Tibial artery (tissue), 4 donors: Measurements from ENCODE around the gene DDX60.
A peak's percentile ranks its signal among the peaks of the same experiment; 100 is the strongest.

Experiments
- DNase-seq, 2 donors: peaks; one replicate each; pipeline ENCODE4 v3.0.0-alpha.2; 2019
- H3K27ac ChIP-seq, 2 donors: fragments of 200-600 bp; sonication (generic) in 1 of 2; 1 replicate in 1 of 2; 2 replicates in 1 of 2; pipeline ENCODE4 v1.5.1; 2018 to 2019; ENCODE audit warnings: mild to moderate bottlenecking in 1 of 2
- H3K27me3 ChIP-seq, 2 donors: fragments of 200-600 bp; sonication (generic) in 1 of 2; one replicate each; pipeline versions ENCODE4 v1.5.1 to v1.6.0; 2016 to 2019
- H3K36me3 ChIP-seq, 3 donors: fragments of 200-600 bp; sonication (generic) in 2 of 3; one replicate each; pipeline ENCODE4 v1.5.1; 2016 to 2019; ENCODE audit warnings: mild to moderate bottlenecking in 2 of 3
- H3K4me1 ChIP-seq, 4 donors: fragments of 200-600 bp; sonication (generic) in 2 of 4; 1 replicate in 3 of 4; 2 replicates in 1 of 4; pipeline ENCODE4 v1.5.1; 2016 to 2019
- H3K4me3 ChIP-seq, 2 donors: fragments of 200-600 bp; sonication (generic) in 1 of 2; 1 replicate in 1 of 2; 2 replicates in 1 of 2; pipeline ENCODE4 v1.5.1; 2018 to 2019; ENCODE audit warnings: mild to moderate bottlenecking in 2 of 2
- H3K9me3 ChIP-seq, 3 donors: fragments of 200-600 bp; sonication (generic) in 1 of 3; one replicate each; pipeline ENCODE4 v1.5.1; 2016 to 2019
- CTCF ChIP-seq, 2 experiments: fragments of 200-600 bp in 1 of 2; fragments of 450-650 bp in 1 of 2; IDR thresholded peaks; one replicate each; pipeline ENCODE4 v1.5.1; 2017 to 2019; ENCODE audit warnings: antibody characterized with exemption in 2 of 2, mild to moderate bottlenecking in 1 of 2, moderate library complexity in 1 of 2
- intact Hi-C: fragments of 100-400 bp; cut with DNase I; formaldehyde crosslinking; loops from one replicate; pipeline ENCODE4 v1.15.0; 2023; ENCODE audit warnings: low total_unique reads

Gene DDX60

DNA sequence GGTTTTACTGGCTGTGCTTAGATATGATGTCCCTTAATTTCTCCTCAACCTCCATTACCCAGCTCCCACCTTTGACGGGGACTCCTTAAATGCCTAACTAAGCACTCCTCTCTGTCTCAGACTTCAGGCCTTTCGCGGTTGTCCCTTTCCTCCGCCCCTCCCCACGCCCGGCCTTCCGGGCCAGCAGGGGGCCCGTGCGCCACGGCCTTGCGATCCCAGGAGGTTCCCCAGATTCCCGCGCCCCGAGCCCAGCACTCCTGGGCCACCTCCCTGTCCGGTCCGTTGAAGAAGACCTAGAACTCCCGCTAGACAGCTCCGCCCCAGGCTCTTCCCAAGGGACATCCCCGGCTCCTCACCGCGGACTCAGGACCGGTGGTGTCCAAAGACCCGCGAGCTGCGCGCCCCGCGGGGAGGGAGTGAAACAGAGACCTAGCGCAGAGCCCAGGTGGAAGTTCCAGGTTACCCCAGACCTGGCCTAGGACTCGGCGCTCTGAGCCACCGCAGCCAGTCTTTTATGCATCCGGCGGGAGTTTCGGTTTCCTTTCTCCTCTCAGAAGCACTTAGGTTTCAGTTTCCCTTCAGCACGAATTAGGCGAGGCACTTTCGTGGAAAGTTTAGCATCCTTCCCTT lies at the start of gene DDX60:
Gene DDX60, minus strand, starts transcription at position 487 of the 630 bp plus-strand sequence. CDS start 7,493 bp downstream, outside the sequence.
- intact Hi-C loops: loop anchor here (10.0 kb wide), 1 partner anchor 166 kb away; the partner anchor contains the start of gene DDX60L

GRCh38 chr4:168367065-168367464 lies 48.5 kb upstream of the DDX60 start:
- no peak for DNase-seq
- TF ChIP-seq CTCF (IDR thresholded peaks at IDR 0.05): no peak
- Histone ChIP-seq H3K9me3 (peaks cover 0 to 4% (median 0%) of the 10 kb centered on the region in 3 donors), H3K27me3 (no peaks in the 10 kb centered on the region), H3K27ac (no peak overlapping the region), H3K4me1 (no peaks in the 10 kb centered on the region), H3K4me3 (no peak overlapping the region), H3K36me3 (peaks cover 3 to 15% (median 4%) of the 10 kb centered on the region in 3 donors)
- intact Hi-C loops: no loop called here

More for the DNA sequence above, at the start of gene DDX60:
- Histone ChIP-seq H3K4me1 (peaks cover 0 to 9% (median 3%) of the 10 kb centered on the region in 4 donors), H3K27ac (peak within 1 kb of the TSS; percentile 94 to 97), H3K36me3 (no peaks in the 10 kb centered on the region), H3K27me3 (no peaks in the 10 kb centered on the region), H3K9me3 (no peaks in the 10 kb centered on the region), H3K4me3 (peak within 1 kb of the TSS; percentile 75 to 85)
- DNase-seq: peak; percentile 55 to 83
- peak; percentile 39 to 41 for TF ChIP-seq CTCF (IDR thresholded peaks at IDR 0.05)

DNA sequence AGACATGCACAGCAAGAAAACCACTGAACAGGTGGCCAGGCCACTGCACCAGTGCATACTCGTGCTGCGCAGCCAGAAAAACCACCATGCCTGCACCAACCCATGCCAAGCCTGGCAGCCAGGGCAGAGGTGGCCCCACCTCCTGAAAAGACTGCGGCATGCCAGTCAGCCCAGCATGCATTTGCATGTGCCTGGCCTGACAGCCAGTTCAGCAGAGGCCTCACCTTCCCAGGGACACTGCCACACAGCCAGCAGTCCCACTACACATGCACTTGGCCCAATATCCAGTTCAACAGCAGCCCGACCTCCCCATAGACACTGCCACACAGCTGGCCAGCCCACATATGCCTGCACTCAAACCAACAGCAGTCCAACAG lies 43.5 kb upstream of the DDX60 start:
- intact Hi-C loops: no loop called here
- H3K27ac ChIP-seq: no peak overlapping the region
- H3K36me3 ChIP-seq: peaks cover 0 to 6% (median 4%) of the 10 kb centered on the region in 3 donors
- H3K4me3 ChIP-seq: no peak overlapping the region
- H3K9me3 ChIP-seq: peaks cover 0 to 4% (median 0%) of the 10 kb centered on the region in 3 donors
- no peaks in the 10 kb centered on the region for H3K27me3 ChIP-seq
- no peak for TF ChIP-seq CTCF (IDR thresholded peaks at IDR 0.05)
- DNase-seq: no peak
- no peaks in the 10 kb centered on the region for H3K4me1 ChIP-seq

GRCh38 chr4:168361365-168362024 lies 42.9 kb upstream of the DDX60 start:
- H3K4me1 ChIP-seq: no peaks in the 10 kb centered on the region
- no peaks in the 10 kb centered on the region for H3K27me3 ChIP-seq
- H3K9me3 ChIP-seq: peaks cover 0 to 4% (median 0%) of the 10 kb centered on the region in 3 donors
- no peak overlapping the region for H3K27ac ChIP-seq
- TF ChIP-seq CTCF (IDR thresholded peaks at IDR 0.05): no peak
- intact Hi-C loops: no loop called here
- H3K36me3 ChIP-seq: peaks cover 0 to 6% (median 4%) of the 10 kb centered on the region in 3 donors
- H3K4me3 ChIP-seq: no peak overlapping the region
- DNase-seq: no peak

GRCh38 chr4:168360271-168360670 lies 41.7 kb upstream of the DDX60 start:
- intact Hi-C loops: no loop called here
- TF ChIP-seq CTCF (IDR thresholded peaks at IDR 0.05): no peak
- Histone ChIP-seq H3K4me1 (no peaks in the 10 kb centered on the region), H3K27ac (no peak overlapping the region), H3K27me3 (no peaks in the 10 kb centered on the region), H3K9me3 (no peaks in the 10 kb centered on the region), H3K36me3 (peaks cover 0 to 6% (median 4%) of the 10 kb centered on the region in 3 donors), H3K4me3 (no peak overlapping the region)
- no peak for DNase-seq
